Measurements from ENCODE around the gene ECE1.

DNA sequence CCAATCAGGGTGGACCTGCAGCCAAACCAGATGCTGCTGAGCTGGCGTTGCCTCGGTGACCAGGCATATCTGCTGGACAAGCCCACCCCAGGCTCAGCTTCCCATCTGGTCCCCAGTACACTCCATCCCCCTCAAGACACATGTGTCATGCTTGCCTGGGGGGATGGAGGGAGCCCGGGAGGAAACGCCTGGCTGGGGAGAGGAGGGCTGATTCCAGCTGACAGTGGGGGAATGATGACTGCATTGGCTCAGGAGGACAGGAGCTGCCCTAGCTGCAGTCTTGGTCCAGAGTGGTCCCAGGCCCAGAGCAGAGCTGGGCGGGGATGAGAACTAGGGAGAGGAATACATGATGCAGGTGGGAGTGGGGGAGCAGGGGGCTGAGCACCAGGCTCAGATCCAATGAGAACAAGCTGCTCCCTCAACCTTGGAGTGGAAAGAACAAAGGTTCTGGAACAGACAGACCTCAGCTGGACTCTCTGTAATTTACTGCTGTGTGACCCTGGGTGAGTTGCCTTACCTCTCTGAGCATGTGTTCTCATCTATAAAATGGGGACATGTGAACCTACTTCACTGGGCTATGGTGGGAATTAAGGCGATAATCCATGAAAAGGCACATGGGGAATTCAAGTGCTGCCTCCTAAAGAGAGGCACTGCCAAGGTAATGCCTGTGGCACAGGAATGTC lies 23.1 kb upstream of the ECE1 start:
- TF ChIP-seq EZH2 (IDR thresholded peaks at IDR 0.05; ENCODE audit: low read length, missing control alignments): no peak
- TF ChIP-seq, protein P1, sequence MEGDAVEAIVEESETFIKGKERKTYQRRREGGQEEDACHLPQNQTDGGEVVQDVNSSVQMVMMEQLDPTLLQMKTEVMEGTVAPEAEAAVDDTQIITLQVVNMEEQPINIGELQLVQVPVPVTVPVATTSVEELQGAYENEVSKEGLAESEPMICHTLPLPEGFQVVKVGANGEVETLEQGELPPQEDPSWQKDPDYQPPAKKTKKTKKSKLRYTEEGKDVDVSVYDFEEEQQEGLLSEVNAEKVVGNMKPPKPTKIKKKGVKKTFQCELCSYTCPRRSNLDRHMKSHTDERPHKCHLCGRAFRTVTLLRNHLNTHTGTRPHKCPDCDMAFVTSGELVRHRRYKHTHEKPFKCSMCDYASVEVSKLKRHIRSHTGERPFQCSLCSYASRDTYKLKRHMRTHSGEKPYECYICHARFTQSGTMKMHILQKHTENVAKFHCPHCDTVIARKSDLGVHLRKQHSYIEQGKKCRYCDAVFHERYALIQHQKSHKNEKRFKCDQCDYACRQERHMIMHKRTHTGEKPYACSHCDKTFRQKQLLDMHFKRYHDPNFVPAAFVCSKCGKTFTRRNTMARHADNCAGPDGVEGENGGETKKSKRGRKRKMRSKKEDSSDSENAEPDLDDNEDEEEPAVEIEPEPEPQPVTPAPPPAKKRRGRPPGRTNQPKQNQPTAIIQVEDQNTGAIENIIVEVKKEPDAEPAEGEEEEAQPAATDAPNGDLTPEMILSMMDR (conservative IDR thresholded peaks at IDR 0.05 in 1 of 2, IDR thresholded peaks at IDR 0.05 in 1 of 2; ENCODE audit: low read depth in 1 of 2, low read length in 2 of 2): no peak
